GM18867 (cell line): Measurements from ENCODE around the gene CNOT11.
"Not testable (repeated sequence)": the region's sequence is repeated elsewhere in the genome, so short reads cannot be mapped to it uniquely, and the experiment has no call there.

ENCODE experiments used
- ATAC-seq: cut with Tn5 transposase; IDR thresholded peaks from one replicate; pipeline ENCODE4 v1.9.1; 2021; ENCODE audit warnings: mild to moderate bottlenecking, moderate library complexity; ENCODE audit not compliant: unreplicated experiment

The CNOT11 gene

GRCh38 chr2:101244899-101245298 lies 7.8 kb upstream of the CNOT11 start:
- ATAC-seq, result not testable (repeated sequence)

DNA sequence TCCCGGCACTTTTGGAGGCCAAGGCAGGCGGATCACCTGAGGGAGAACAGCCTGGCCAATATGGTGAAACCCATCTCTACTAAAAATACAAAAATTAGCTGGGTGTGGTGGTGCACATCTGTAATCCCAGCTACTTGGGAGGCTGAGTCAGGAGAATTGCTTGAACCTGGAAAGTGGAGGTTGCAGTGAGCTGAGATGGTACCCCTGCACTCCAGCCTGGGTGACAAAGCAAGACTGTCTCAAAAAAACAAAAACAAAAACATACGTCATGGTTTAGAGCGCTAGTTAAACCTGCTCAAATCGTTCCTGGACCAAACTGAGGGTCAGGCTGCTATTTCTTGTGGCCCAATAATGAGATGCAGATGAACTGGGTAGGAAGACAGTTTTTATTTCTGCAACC lies 7.2 kb upstream of the CNOT11 start:
- not testable (repeated sequence) for ATAC-seq

DNA sequence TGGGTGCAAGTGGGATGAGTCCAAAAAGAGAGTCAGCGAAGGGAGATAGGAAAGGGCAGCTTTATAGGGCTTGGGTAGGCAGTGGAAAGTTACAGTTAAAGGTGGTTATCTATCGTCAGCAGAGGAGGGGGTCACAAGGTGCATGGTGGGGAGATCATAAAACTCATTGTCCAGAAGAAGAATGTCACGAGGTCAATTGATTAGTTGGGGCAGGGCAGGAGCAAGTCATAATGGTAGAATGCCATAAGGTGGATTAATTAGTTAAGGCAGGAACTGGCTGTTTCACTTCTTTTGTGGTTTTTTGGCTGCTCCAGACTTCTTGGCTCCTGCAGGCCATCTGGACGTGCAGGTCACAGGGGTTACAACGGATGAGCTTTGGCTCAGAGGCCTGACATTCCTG lies 3.9 kb upstream of the CNOT11 start:
- ATAC-seq, result not testable (repeated sequence)

DNA sequence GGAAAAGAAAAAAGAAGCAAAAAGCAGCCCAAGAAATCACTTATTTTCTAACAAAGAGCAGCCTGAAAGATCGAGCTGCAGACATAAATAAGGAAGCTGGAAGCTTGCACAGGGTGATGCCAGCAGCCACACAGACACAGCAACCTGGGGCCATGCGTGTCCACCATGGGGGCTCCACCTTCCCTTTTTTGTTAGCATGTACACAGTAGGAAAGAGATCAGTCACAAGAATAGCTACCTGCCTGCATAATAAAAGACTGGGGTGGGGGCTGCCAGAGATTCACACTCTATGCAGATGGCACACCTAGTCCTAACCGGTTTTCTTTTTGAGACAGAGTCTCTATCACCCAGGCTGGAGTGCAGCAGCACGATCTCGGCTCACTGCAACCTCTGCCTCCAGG lies 2.9 kb upstream of the CNOT11 start:
- no peak for ATAC-seq

- not testable (repeated sequence) for ATAC-seq
These were observed 1.4 kb upstream of the CNOT11 start for GRCh38 chr2:101251246-101251781.

DNA sequence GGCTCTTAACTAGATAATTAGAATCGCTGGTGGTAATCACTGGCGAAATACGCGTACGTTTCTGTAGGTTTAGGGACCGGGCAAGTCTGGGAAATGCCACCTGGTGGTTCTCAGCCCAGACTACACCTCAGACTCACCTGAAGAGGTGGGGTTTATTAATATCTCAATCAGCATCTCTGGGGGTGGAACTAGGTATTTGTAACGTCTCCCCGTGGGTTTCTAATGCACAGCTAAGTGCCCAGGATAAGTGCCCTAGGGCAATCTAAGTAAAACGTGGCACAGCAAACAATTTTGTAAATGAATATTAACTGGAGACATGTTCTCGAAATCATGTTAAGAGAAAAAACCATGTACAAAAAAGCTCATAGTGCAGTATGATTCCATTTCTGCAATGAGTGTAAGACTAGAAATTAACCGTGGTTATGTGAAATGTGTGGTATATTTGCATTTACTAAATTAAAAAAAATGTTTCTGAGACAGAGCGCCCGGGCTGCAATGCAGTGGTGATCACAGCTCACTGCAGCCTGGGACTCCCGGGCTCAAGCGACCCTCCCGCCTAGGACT lies 760 bp upstream of the CNOT11 start:
- peak; percentile 51 for ATAC-seq

DNA sequence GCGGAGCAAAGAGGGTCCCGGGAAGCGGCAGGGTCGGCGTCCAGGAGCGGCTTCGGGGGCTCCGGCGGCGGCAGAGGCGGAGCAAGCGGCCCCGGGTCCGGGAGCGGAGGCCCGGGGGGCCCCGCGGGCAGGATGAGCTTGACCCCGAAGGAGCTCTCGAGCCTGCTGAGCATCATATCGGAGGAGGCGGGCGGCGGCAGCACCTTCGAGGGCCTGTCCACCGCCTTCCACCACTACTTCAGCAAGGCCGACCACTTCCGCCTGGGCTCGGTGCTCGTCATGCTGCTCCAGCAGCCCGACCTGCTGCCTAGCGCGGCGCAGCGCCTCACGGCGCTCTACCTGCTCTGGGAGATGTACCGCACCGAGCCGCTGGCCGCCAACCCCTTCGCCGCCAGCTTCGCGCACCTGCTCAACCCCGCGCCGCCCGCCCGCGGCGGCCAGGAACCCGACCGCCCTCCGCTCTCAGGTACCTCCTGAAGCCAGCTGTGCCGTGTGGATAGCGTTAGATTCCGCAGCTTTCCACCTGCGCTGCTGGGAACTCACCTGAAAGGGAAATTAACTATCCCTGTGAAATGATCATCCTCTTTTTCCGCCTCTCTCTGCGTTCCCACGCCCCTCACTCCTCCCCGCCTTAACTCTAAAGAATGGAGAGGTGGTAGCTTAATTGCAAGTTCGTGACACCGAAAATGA lies 472 bp downstream of the CNOT11 start:
- peak; percentile 64 for ATAC-seq

DNA sequence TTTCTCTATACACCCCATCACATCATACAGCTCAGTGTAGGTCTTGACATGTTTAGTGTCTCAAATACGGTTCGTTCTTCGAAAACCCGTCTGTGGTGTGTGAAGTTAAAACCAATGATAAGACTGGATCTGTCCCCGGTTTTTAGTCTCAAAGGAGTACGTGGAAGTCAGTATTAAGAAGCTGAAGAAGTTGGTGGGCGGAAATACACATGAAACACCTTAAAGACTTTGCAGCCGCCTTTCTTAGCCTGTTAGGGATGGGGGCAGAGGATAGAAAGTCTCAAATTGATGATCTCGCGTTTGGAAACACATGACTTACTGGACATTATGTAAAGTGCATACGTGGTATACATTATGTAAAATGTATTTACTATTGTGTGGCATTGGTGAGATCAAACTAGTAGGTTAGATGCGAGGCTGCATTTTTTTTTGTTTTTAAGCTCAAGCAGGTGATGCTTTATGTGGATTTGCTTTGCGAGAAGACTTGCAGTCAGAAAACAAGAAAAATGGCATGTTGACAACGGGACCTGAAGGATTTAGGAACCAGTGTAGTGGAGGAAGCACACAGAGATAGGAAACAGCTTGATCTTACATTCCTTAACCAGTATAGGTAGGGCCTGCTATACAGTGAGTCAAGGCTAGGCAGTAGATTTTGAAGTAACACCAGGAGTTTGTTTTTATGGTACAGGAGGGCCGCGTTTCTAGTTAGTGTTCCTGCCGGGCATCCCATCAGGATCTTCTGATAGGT lies 1.2 kb downstream of the CNOT11 start:
- ATAC-seq, result no peak

GRCh38 chr2:101255501-101255900 lies 2.8 kb downstream of the CNOT11 start:
- no peak for ATAC-seq

DNA sequence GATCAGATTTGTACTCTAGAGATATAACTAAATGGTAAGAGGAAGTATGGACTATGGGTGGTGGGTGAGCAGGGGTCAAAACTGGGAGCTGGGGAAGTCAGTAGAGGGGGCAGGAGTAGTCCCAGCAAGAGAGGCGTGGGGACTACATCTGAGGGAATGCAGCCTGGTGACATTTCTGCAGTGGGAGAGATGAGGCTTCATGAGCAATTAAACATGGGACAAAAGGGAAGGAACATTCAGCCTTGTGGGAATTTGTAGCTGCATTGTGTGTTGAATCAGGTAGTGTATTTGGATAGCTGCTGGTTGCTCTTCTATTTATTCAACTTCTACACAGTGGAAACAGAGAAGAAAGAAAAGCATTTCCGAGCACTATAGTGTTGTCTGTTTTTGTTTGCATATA lies 3.6 kb downstream of the CNOT11 start:
- no peak for ATAC-seq

- no peak for ATAC-seq
These were observed 6.1 kb downstream of the CNOT11 start for GRCh38 chr2:101258804-101259203.

DNA sequence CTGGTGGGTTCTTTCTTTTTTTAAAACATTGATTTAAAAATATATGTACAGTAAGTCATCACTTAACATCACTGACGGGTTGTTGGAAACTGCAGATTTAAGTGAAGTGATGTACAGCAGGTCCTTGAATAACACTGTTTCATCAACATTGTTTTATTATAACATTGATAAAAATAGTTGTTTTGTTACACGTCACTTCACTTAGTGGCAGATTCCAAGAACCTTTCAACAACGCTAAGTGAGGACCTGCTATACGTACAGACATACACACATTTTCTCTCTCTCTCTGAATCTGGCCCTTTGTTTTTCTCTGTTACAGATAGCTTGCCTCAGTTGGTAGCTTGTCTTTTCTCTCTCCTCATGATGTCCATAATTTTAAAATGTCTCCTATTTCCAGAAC lies 9.5 kb downstream of the CNOT11 start:
- ATAC-seq, result no peak

DNA sequence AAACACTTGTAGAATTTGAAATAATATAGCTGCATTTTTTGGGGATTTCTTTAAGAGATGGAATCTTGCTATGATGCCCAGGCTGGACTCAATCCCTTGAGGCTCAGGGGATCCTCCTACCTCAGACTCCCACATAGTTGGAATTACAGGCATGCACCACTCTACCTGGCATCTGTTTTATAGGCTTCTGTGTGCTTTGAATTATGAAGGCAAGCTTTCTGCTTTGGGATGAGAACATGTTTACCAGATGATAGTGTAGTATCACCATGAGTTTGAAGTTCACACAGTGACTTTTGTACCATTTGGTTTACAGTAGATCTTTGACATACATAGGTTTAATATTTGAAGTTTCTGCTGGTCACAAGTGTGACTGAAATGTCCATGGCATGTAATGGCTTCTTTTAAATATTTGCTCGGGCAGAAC lies 10.7 kb downstream of the CNOT11 start:
- no peak for ATAC-seq

GRCh38 chr2:101264360-101264939 lies 11.8 kb downstream of the CNOT11 start:
- no peak for ATAC-seq

- ATAC-seq, result no peak
These were observed 13.3 kb downstream of the CNOT11 start for GRCh38 chr2:101265893-101266499.

DNA sequence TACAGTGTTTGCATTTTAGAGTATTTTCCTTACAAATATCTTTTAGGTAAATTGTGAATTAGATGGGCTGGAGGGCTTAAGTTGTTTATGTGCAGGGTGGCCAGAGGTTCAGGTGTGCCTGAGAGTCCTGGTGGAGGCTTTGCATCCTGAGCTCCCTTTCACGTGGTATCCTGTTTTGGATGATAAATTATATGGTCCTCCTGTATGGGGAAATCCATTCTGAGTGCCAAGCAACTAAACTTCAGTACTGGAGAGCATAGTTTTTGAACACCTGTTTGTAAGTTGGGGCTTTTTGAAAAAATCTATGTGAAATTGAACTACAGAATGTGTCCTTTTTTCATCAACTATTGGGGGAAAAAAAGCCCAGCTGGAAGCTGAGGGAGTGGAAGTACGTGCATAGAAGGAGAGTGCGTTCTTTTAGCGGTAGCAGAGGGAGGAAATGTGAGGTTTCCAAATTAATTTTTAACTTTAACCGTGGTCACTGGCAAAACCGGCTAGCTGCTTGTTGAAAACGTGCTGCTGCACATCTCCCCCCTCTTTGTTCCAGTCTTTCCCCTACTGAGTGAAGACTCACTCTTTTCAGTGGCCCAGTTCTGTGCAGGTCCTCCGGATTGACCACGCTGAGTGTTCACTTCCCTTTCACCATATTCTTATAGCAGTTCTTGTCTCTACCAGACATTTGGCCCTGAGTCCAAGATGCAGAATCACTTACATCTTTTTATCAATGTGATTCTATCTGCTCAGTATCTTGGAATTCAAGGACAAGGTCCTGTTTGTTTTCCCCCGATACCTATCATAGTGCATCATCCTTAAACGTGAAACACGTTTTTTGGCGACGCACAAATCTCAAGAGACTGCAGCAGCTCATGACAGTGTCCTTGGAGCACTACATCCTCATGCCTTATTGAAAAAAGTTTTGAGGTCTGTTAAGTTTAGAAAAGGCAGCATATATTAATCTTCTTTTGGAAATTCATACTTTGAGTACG lies 15.3 kb downstream of the CNOT11 start:
- ATAC-seq, result no peak

- ATAC-seq, result no peak
These were observed 18.1 kb downstream of the CNOT11 start for GRCh38 chr2:101270700-101271259.

GRCh38 chr2:101272045-101272784 lies 19.5 kb downstream of the CNOT11 start:
- ATAC-seq, result peak; percentile 93

GRCh38 chr2:101273056-101273455 lies 20.4 kb downstream of the CNOT11 start:
- ATAC-seq, result no peak
